Activated CD4-positive, alpha-beta T cell treated with anti-CD3 and anti-CD28 coated beads for 4 hours (primary cell): ENCODE results near the gene DFFB.

ENCODE experiments used
- DNase-seq, 2 donors: peaks; one replicate each; pipeline ENCODE4 v3.0.0-alpha.2; 2020

DFFB gene

GRCh38 chr1:3931007-3931912 is 74.0 kb downstream of the DFFB start:
- DNase-seq = no peak

GRCh38 chr1:3932156-3932919 is 75.1 kb downstream of the DFFB start:
- no peak for DNase-seq
